ENCODE measurements around the gene HOXB2.

HOXB2 gene

GRCh38 chr17:48519427-48519826, 25.5 kb downstream of the HOXB2 start:
- no peak overlapping the region for H2BK120ac ChIP-seq (ENCODE audit: low read depth, low read length)
- no peak overlapping the region for H2BK5ac ChIP-seq (ENCODE audit: low read length)
- no peak overlapping the region for H3K4me2 ChIP-seq (ENCODE audit: insufficient read depth, low read length, poor library complexity, severe bottlenecking)
- no peak overlapping the region for H4K8ac ChIP-seq (ENCODE audit: low read depth, low read length)
- H3K14ac ChIP-seq (ENCODE audit: low read length): no peak overlapping the region
- no CpG with 5 or more reads among the region's 5 CpGs for WGBS, 2 donors (ENCODE audit: extremely low coverage in 2 of 2, insufficient read length in 2 of 2, insufficient replicate concordance in 1 of 2)
- peaks cover 2 to 69% (median 39%) of the 10 kb centered on the region in 3 experiments for H3K27me3 ChIP-seq (ENCODE audit: control insufficient read depth in 3 of 3, insufficient read depth in 3 of 3, low read depth in 1 of 3, low read length in 3 of 3)
- H3K79me1 ChIP-seq (ENCODE audit: low read depth, low read length): no peaks in the 10 kb centered on the region
- H3K4me1 ChIP-seq (ENCODE audit: control insufficient read depth in 2 of 2, insufficient read depth in 1 of 2, low read depth in 1 of 2, low read length in 2 of 2): no peaks in the 10 kb centered on the region
- DNase-seq (ENCODE audit: low spot score): no peak
- no peak overlapping the region for H3K9ac ChIP-seq (ENCODE audit: low read depth, low read length, poor library complexity)
- no peak overlapping the region for H2AFZ ChIP-seq (ENCODE audit: low read length)
- no peak overlapping the region for H2AK5ac ChIP-seq (ENCODE audit: low read depth, low read length)
- no peak overlapping the region for H3K4me3 ChIP-seq (ENCODE audit: low read length in 2 of 2)
- H3K36me3 ChIP-seq (replicated peaks in 1 of 2; ENCODE audit: control insufficient read depth in 2 of 2, insufficient read depth in 2 of 2, low read length in 2 of 2): no peaks in the 10 kb centered on the region
- H2BK12ac ChIP-seq (ENCODE audit: low read length): no peak overlapping the region
- no peak overlapping the region for H3K27ac ChIP-seq (replicated peaks; ENCODE audit: low read length)
- no peak overlapping the region for H2BK15ac ChIP-seq (ENCODE audit: low read length)
- no peak overlapping the region for H4K91ac ChIP-seq (ENCODE audit: low read depth, low read length, poor library complexity)
- H3K18ac ChIP-seq (ENCODE audit: low read length): no peak overlapping the region
- H3K4ac ChIP-seq (ENCODE audit: low read length): no peak overlapping the region
- no peak overlapping the region for H3K23ac ChIP-seq (ENCODE audit: low read depth, low read length, poor library complexity)
- H3K9me3 ChIP-seq (replicated peaks in 1 of 2; ENCODE audit: control insufficient read depth in 2 of 2, insufficient read depth in 1 of 2, low read depth in 1 of 2, low read length in 2 of 2): peaks cover 0 to 2% of the 10 kb centered on the region in 2 donors

DNA sequence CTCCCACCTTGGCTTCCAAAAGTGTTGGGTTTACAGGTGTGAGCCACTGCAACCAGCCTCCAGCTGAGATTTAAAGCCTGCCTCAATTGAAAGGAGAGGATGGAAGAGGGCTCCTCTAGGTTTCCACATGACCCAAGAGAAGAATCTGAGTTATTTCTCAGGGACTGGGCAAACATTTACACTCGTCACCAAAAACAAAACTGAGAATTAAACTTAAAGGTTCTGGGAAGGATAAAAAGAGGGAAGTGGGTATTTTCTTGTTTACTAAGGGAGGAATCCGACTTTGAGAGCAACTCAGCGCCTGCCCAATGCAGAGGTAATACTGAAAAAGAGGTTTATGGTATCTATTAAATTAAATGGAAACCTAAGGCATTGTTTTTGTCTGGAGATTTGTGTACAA, 27.4 kb downstream of the HOXB2 start:
- Histone ChIP-seq H3K9me3 (replicated peaks in 1 of 2; ENCODE audit: control insufficient read depth in 2 of 2, insufficient read depth in 1 of 2, low read depth in 1 of 2, low read length in 2 of 2) (peaks cover 0 to 2% of the 10 kb centered on the region in 2 donors), H3K27ac (replicated peaks; ENCODE audit: low read length) (no peak overlapping the region), H2AFZ (ENCODE audit: low read length) (no peak overlapping the region), H3K4me1 (ENCODE audit: control insufficient read depth in 2 of 2, insufficient read depth in 1 of 2, low read depth in 1 of 2, low read length in 2 of 2) (no peaks in the 10 kb centered on the region), H3K4me3 (ENCODE audit: low read length in 2 of 2) (no peak overlapping the region), H3K27me3 (ENCODE audit: control insufficient read depth in 3 of 3, insufficient read depth in 3 of 3, low read depth in 1 of 3, low read length in 3 of 3) (peaks cover 2 to 61% (median 25%) of the 10 kb centered on the region in 3 experiments), H3K79me1 (ENCODE audit: low read depth, low read length) (no peaks in the 10 kb centered on the region), H3K14ac (ENCODE audit: low read length) (no peak overlapping the region), H2BK12ac (ENCODE audit: low read length) (no peak overlapping the region), H3K18ac (ENCODE audit: low read length) (no peak overlapping the region), H3K36me3 (replicated peaks in 1 of 2; ENCODE audit: control insufficient read depth in 2 of 2, insufficient read depth in 2 of 2, low read length in 2 of 2) (no peaks in the 10 kb centered on the region), H4K91ac (ENCODE audit: low read depth, low read length, poor library complexity) (no peak overlapping the region), H4K8ac (ENCODE audit: low read depth, low read length) (no peak overlapping the region), H3K4ac (ENCODE audit: low read length) (no peak overlapping the region), H2BK120ac (ENCODE audit: low read depth, low read length) (no peak overlapping the region), H2BK15ac (ENCODE audit: low read length) (no peak overlapping the region), H3K4me2 (ENCODE audit: insufficient read depth, low read length, poor library complexity, severe bottlenecking) (no peak overlapping the region), H2BK5ac (ENCODE audit: low read length) (no peak overlapping the region), H2AK5ac (ENCODE audit: low read depth, low read length) (no peak overlapping the region), H3K23ac (ENCODE audit: low read depth, low read length, poor library complexity) (no peak overlapping the region), H3K9ac (ENCODE audit: low read depth, low read length, poor library complexity) (no peak overlapping the region)
- no CpG with 5 or more reads among the region's 3 CpGs for WGBS, 2 donors (ENCODE audit: extremely low coverage in 2 of 2, insufficient read length in 2 of 2, insufficient replicate concordance in 1 of 2)
- no peak for DNase-seq (ENCODE audit: low spot score)

- Histone ChIP-seq H2BK12ac (ENCODE audit: low read length) (no peak overlapping the region), H3K14ac (ENCODE audit: low read length) (no peak overlapping the region), H3K9me3 (replicated peaks in 1 of 2; ENCODE audit: control insufficient read depth in 2 of 2, insufficient read depth in 1 of 2, low read depth in 1 of 2, low read length in 2 of 2) (peaks cover 0 to 2% of the 10 kb centered on the region in 2 donors), H2BK15ac (ENCODE audit: low read length) (no peak overlapping the region), H3K36me3 (replicated peaks in 1 of 2; ENCODE audit: control insufficient read depth in 2 of 2, insufficient read depth in 2 of 2, low read length in 2 of 2) (no peaks in the 10 kb centered on the region), H4K8ac (ENCODE audit: low read depth, low read length) (no peak overlapping the region), H3K4ac (ENCODE audit: low read length) (no peak overlapping the region), H3K9ac (ENCODE audit: low read depth, low read length, poor library complexity) (no peak overlapping the region), H3K23ac (ENCODE audit: low read depth, low read length, poor library complexity) (no peak overlapping the region), H2BK120ac (ENCODE audit: low read depth, low read length) (no peak overlapping the region), H3K27me3 (ENCODE audit: control insufficient read depth in 3 of 3, insufficient read depth in 3 of 3, low read depth in 1 of 3, low read length in 3 of 3) (peaks cover 2 to 49% (median 16%) of the 10 kb centered on the region in 3 experiments), H4K91ac (ENCODE audit: low read depth, low read length, poor library complexity) (no peak overlapping the region), H3K4me2 (ENCODE audit: insufficient read depth, low read length, poor library complexity, severe bottlenecking) (no peak overlapping the region), H2AFZ (ENCODE audit: low read length) (no peak overlapping the region), H3K27ac (replicated peaks; ENCODE audit: low read length) (no peak overlapping the region), H2AK5ac (ENCODE audit: low read depth, low read length) (no peak overlapping the region), H2BK5ac (ENCODE audit: low read length) (no peak overlapping the region), H3K79me1 (ENCODE audit: low read depth, low read length) (no peaks in the 10 kb centered on the region), H3K4me3 (ENCODE audit: low read length in 2 of 2) (no peak overlapping the region), H3K18ac (ENCODE audit: low read length) (no peak overlapping the region), H3K4me1 (ENCODE audit: control insufficient read depth in 2 of 2, insufficient read depth in 1 of 2, low read depth in 1 of 2, low read length in 2 of 2) (no peaks in the 10 kb centered on the region)
- WGBS, 2 donors (ENCODE audit: extremely low coverage in 2 of 2, insufficient read length in 2 of 2, insufficient replicate concordance in 1 of 2): no CpG with 5 or more reads among the region's 3 CpGs
- DNase-seq (ENCODE audit: low spot score): no peak
Measured at GRCh38 chr17:48515925-48516900, 28.7 kb downstream of the HOXB2 start.

DNA sequence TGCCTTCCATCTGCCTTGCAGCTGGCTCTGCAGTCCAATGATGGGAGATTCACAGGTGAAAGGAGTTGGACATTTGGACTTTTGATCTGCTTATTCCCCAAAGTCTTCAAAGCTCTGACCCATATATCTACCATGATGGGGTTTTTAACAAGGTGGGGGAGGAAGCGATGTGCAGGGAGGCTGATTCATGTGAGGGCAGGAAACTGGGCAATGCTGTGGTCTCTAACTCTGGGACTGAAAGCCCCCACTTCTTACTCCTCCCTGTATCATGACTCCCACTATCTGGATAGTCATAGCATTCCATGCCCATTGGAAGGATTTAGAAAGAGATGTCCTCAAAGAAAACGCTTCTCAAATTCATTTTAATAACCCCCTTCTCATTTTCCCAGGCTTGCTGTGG, 30.4 kb downstream of the HOXB2 start:
- no peak overlapping the region for H3K9ac ChIP-seq (ENCODE audit: low read depth, low read length, poor library complexity)
- DNase-seq (ENCODE audit: low spot score): no peak
- no peak overlapping the region for H2BK120ac ChIP-seq (ENCODE audit: low read depth, low read length)
- H3K23ac ChIP-seq (ENCODE audit: low read depth, low read length, poor library complexity): no peak overlapping the region
- H2AFZ ChIP-seq (ENCODE audit: low read length): no peak overlapping the region
- H3K36me3 ChIP-seq (replicated peaks in 1 of 2; ENCODE audit: control insufficient read depth in 2 of 2, insufficient read depth in 2 of 2, low read length in 2 of 2): no peaks in the 10 kb centered on the region
- H3K27ac ChIP-seq (replicated peaks; ENCODE audit: low read length): no peak overlapping the region
- H3K14ac ChIP-seq (ENCODE audit: low read length): no peak overlapping the region
- no peak overlapping the region for H3K18ac ChIP-seq (ENCODE audit: low read length)
- H3K9me3 ChIP-seq (replicated peaks in 1 of 2; ENCODE audit: control insufficient read depth in 2 of 2, insufficient read depth in 1 of 2, low read depth in 1 of 2, low read length in 2 of 2): peaks cover 0 to 2% of the 10 kb centered on the region in 2 donors
- H3K4me3 ChIP-seq (ENCODE audit: low read length in 2 of 2): no peak overlapping the region
- no peak overlapping the region for H4K8ac ChIP-seq (ENCODE audit: low read depth, low read length)
- H2AK5ac ChIP-seq (ENCODE audit: low read depth, low read length): no peak overlapping the region
- no peak overlapping the region for H3K4me2 ChIP-seq (ENCODE audit: insufficient read depth, low read length, poor library complexity, severe bottlenecking)
- no peak overlapping the region for H2BK5ac ChIP-seq (ENCODE audit: low read length)
- H2BK12ac ChIP-seq (ENCODE audit: low read length): no peak overlapping the region
- H3K4me1 ChIP-seq (ENCODE audit: control insufficient read depth in 2 of 2, insufficient read depth in 1 of 2, low read depth in 1 of 2, low read length in 2 of 2): no peaks in the 10 kb centered on the region
- no peak overlapping the region for H3K4ac ChIP-seq (ENCODE audit: low read length)
- no peaks in the 10 kb centered on the region for H3K79me1 ChIP-seq (ENCODE audit: low read depth, low read length)
- H3K27me3 ChIP-seq (ENCODE audit: control insufficient read depth in 3 of 3, insufficient read depth in 3 of 3, low read depth in 1 of 3, low read length in 3 of 3): peaks cover 2 to 39% (median 16%) of the 10 kb centered on the region in 3 experiments
- H4K91ac ChIP-seq (ENCODE audit: low read depth, low read length, poor library complexity): no peak overlapping the region
- no CpG with 5 or more reads among the region's 2 CpGs for WGBS, 2 donors (ENCODE audit: extremely low coverage in 2 of 2, insufficient read length in 2 of 2, insufficient replicate concordance in 1 of 2)
- no peak overlapping the region for H2BK15ac ChIP-seq (ENCODE audit: low read length)

Data from neuronal stem cell (in vitro differentiated cells).